Ishikawa (cell line): ENCODE results near the gene CFAP46.

ENCODE experiments used
- CEBPB ChIP-seq: IDR thresholded peaks from 2 replicates; pipeline ENCODE4 v1.6.1; 2012
- CREB1 ChIP-seq: IDR thresholded peaks from 2 replicates; pipeline ENCODE4 v1.6.1; 2012; ENCODE audit warnings: low read depth
- EGR1 ChIP-seq: IDR thresholded peaks from 2 replicates; pipeline ENCODE4 v1.6.1; 2012
- EP300 ChIP-seq: IDR thresholded peaks from 2 replicates; pipeline ENCODE4 v1.6.1; 2012; ENCODE audit warnings: borderline replicate concordance
- FOXM1 ChIP-seq: IDR thresholded peaks from 2 replicates; pipeline ENCODE4 v1.6.1; 2012; ENCODE audit warnings: low read depth, borderline replicate concordance
- MAX ChIP-seq: IDR thresholded peaks from 2 replicates; pipeline ENCODE4 v1.6.1; 2012
- NFIC ChIP-seq: IDR thresholded peaks from 2 replicates; pipeline ENCODE4 v1.6.1; 2012
- RAD21 ChIP-seq: IDR thresholded peaks from 2 replicates; pipeline ENCODE4 v1.6.1; 2012; ENCODE audit warnings: low read depth
- REST ChIP-seq: IDR thresholded peaks from 2 replicates; pipeline ENCODE4 v1.6.1; 2012; ENCODE audit warnings: low read depth, mild to moderate bottlenecking
- TAF1 ChIP-seq: IDR thresholded peaks from 2 replicates; pipeline ENCODE4 v1.6.1; 2012; ENCODE audit warnings: low read depth, mild to moderate bottlenecking
- TCF12 ChIP-seq: IDR thresholded peaks from 2 replicates; pipeline ENCODE4 v1.6.1; 2012; ENCODE audit warnings: low read depth
- TEAD4 ChIP-seq: IDR thresholded peaks from 2 replicates; pipeline ENCODE4 v1.6.1; 2012
- USF1 ChIP-seq: IDR thresholded peaks from 2 replicates; pipeline ENCODE4 v1.6.1; 2012
- YY1 ChIP-seq: IDR thresholded peaks from 2 replicates; pipeline ENCODE4 v1.6.1; 2012; ENCODE audit warnings: low read depth
- ZBTB7A ChIP-seq: IDR thresholded peaks from 2 replicates; pipeline ENCODE4 v1.6.1; 2012; ENCODE audit warnings: low read depth

Gene CFAP46

GRCh38 chr10:132810141-132810806 is 132.1 kb downstream of the CFAP46 start:
- TF ChIP-seq CREB1: no peak
- no peak for TF ChIP-seq TAF1
- TF ChIP-seq ZBTB7A: no peak
- no peak for TF ChIP-seq FOXM1
- TF ChIP-seq TCF12: no peak
- no peak for TF ChIP-seq CEBPB
- TF ChIP-seq TEAD4: no peak
- TF ChIP-seq USF1: no peak
- TF ChIP-seq MAX: no peak; the same call in 1 of the 2 replicates
- TF ChIP-seq REST: no peak
- TF ChIP-seq NFIC: no peak
- no peak for TF ChIP-seq RAD21
- TF ChIP-seq EGR1: no peak
- TF ChIP-seq EP300: no peak
- no peak for TF ChIP-seq YY1

- TF ChIP-seq EP300: no peak
- no peak for TF ChIP-seq REST
- no peak for TF ChIP-seq RAD21
- TF ChIP-seq MAX: no peak
- TF ChIP-seq CEBPB: no peak
- no peak for TF ChIP-seq YY1
- TF ChIP-seq TEAD4: no peak
- no peak for TF ChIP-seq FOXM1
- no peak for TF ChIP-seq USF1
- TF ChIP-seq NFIC: no peak
- no peak for TF ChIP-seq EGR1
- no peak for TF ChIP-seq CREB1
- TF ChIP-seq TAF1: no peak
- no peak for TF ChIP-seq TCF12
Observed at GRCh38 chr10:132809232-132810140, 132.9 kb downstream of the CFAP46 start.

DNA sequence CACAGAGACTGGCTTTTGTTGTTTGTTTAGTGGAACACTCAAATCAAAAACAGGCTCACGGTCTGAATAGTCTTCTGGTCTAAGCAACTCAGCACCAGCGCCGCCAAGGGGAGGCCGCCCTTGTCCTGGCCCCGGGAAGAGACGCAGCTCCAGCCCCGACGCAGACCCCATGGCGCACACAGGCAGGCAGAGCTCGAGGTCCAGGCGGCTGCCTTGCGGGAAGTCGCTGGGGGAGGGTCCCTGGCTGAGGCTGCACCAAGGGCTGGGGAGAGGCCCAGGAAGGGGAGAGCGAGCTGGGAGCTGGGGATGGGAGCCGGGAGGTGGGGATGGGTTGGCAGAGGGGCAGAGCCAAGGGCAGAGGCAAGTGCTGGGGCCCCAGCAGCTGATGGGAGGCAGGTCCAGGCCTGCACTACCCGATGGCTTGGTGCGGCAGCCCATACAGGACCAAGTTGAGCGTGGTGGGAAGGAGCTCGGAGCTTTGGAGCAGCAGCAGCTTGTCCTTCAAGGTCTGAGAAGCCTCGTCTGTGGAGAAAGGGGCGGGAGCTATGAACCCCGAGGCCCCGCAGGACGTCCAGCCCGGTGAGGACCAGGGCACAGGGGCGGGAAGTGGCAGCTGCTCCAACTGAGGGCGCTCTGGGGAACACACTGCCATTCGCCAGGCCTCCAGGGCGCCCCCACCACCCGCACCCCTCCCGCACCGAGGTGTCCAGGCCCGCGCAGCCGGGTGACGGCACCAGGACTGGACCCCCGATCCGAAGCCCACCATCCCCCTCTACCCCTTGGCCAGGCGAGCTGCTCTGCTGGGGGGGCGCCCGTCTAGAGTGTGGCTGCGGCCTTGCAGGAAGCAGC is 133.8 kb downstream of the CFAP46 start:
- no peak for TF ChIP-seq TCF12
- no peak for TF ChIP-seq MAX
- TF ChIP-seq EP300: no peak
- TF ChIP-seq YY1: no peak
- no peak for TF ChIP-seq ZBTB7A
- no peak for TF ChIP-seq USF1
- no peak for TF ChIP-seq RAD21
- no peak for TF ChIP-seq CEBPB
- no peak for TF ChIP-seq TEAD4
- no peak for TF ChIP-seq NFIC
- no peak for TF ChIP-seq REST
- no peak for TF ChIP-seq CREB1
- TF ChIP-seq EGR1: no peak
